ENCODE measurements around the gene ZNF460.

The ZNF460 gene

GRCh38 chr19:57269515-57270250 is 10.6 kb upstream of the ZNF460 start:
- Histone ChIP-seq H3F3A (ENCODE audit: insufficient read depth) (no peaks in the 10 kb centered on the region), H3K4me3 (ENCODE audit: insufficient read depth, low read length, poor library complexity, severe bottlenecking) (no peak overlapping the region), H4K20me1 (ENCODE audit: low read depth, low read length) (no peaks in the 10 kb centered on the region), H3K79me2 (ENCODE audit: insufficient read depth, low read length) (no peaks in the 10 kb centered on the region), H3K9me2 (replicated peaks; ENCODE audit: insufficient read depth, low read length) (no peaks in the 10 kb centered on the region), H3K36me3 (ENCODE audit: low read length) (no peaks in the 10 kb centered on the region), H2AFZ (ENCODE audit: low read depth, low read length, severe bottlenecking) (peak overlapping the region; percentile 56), H3K9me3 (ENCODE audit: insufficient read depth, low read length) (no peaks in the 10 kb centered on the region), H3K27ac (ENCODE audit: low read depth, low read length) (no peak overlapping the region), H3K4me2 (ENCODE audit: low read depth, low read length, poor library complexity, severe bottlenecking) (peak overlapping the region; percentile 14), H3K9ac (ENCODE audit: low read length) (peak overlapping the region; percentile 11; the same call in 1 of the 2 replicates), H3K27me3 (ENCODE audit: low read length) (no peaks in the 10 kb centered on the region)
- TF ChIP-seq CTCF (IDR thresholded peaks at IDR 0.05; ENCODE audit: insufficient read depth, low read length, poor library complexity, severe bottlenecking) (no peak), EZH2phosphoT487 (conservative IDR thresholded peaks at IDR 0.05; ENCODE audit: low read length) (no peak)

DNA sequence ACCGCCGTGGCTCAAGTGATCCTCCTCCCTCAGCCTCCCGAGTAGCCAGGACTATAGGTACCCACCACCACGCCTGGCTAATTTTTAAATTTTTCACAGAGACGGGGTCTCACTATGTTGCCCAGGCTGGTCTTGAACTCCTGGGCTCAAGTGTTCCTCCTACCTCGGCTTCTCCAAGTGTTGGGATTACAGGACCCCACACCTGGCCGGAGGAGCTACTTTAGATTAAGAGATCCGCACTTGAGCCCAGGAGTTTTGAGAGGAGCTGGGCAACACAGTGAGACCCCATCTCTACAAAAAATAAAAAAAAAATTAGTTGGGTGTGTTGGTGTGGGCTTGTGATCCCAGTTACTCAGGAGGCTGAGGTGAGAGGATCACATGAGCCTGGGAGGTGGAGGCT is 9.0 kb upstream of the ZNF460 start:
- Histone ChIP-seq H3K27me3 (ENCODE audit: low read length) (no peaks in the 10 kb centered on the region), H2AFZ (ENCODE audit: low read depth, low read length, severe bottlenecking) (no peak overlapping the region), H3K9me3 (ENCODE audit: insufficient read depth, low read length) (no peaks in the 10 kb centered on the region), H3K9ac (ENCODE audit: low read length) (no peak overlapping the region), H3K36me3 (ENCODE audit: low read length) (no peaks in the 10 kb centered on the region), H3K9me2 (replicated peaks; ENCODE audit: insufficient read depth, low read length) (no peaks in the 10 kb centered on the region), H3K4me3 (ENCODE audit: insufficient read depth, low read length, poor library complexity, severe bottlenecking) (no peak overlapping the region), H3F3A (ENCODE audit: insufficient read depth) (no peaks in the 10 kb centered on the region), H3K79me2 (ENCODE audit: insufficient read depth, low read length) (no peaks in the 10 kb centered on the region), H4K20me1 (ENCODE audit: low read depth, low read length) (no peaks in the 10 kb centered on the region), H3K4me2 (ENCODE audit: low read depth, low read length, poor library complexity, severe bottlenecking) (no peak overlapping the region), H3K27ac (ENCODE audit: low read depth, low read length) (no peak overlapping the region)
- TF ChIP-seq EZH2phosphoT487 (conservative IDR thresholded peaks at IDR 0.05; ENCODE audit: low read length) = no peak
- no peak for TF ChIP-seq CTCF (IDR thresholded peaks at IDR 0.05; ENCODE audit: insufficient read depth, low read length, poor library complexity, severe bottlenecking)

GRCh38 chr19:57273014-57273413 is 7.3 kb upstream of the ZNF460 start:
- Histone ChIP-seq H3K79me2 (ENCODE audit: insufficient read depth, low read length) (no peaks in the 10 kb centered on the region), H4K20me1 (ENCODE audit: low read depth, low read length) (no peaks in the 10 kb centered on the region), H3K27me3 (ENCODE audit: low read length) (no peaks in the 10 kb centered on the region), H3K4me2 (ENCODE audit: low read depth, low read length, poor library complexity, severe bottlenecking) (no peak overlapping the region), H2AFZ (ENCODE audit: low read depth, low read length, severe bottlenecking) (no peak overlapping the region), H3F3A (ENCODE audit: insufficient read depth) (no peaks in the 10 kb centered on the region), H3K27ac (ENCODE audit: low read depth, low read length) (no peak overlapping the region), H3K36me3 (ENCODE audit: low read length) (no peaks in the 10 kb centered on the region), H3K9me2 (replicated peaks; ENCODE audit: insufficient read depth, low read length) (no peaks in the 10 kb centered on the region), H3K9me3 (ENCODE audit: insufficient read depth, low read length) (no peaks in the 10 kb centered on the region), H3K9ac (ENCODE audit: low read length) (no peak overlapping the region), H3K4me3 (ENCODE audit: insufficient read depth, low read length, poor library complexity, severe bottlenecking) (no peak overlapping the region)
- TF ChIP-seq EZH2phosphoT487 (conservative IDR thresholded peaks at IDR 0.05; ENCODE audit: low read length) (no peak), CTCF (IDR thresholded peaks at IDR 0.05; ENCODE audit: insufficient read depth, low read length, poor library complexity, severe bottlenecking) (no peak)
